Astrocyte (in vitro differentiated cells and primary cell): ENCODE measurements around the gene AGBL4. TPM values are rescaled to one million over a fixed set of nuclear protein-coding genes. Genes with fewer than 3 reads are reported as not detected.

Experiments
- DNase-seq: peaks from one replicate; pipeline ENCODE4 v3.0.0-alpha.2; 2010; ENCODE audit warnings: low read depth
- FAIRE-seq: peaks from 2 replicates; lab custom pipeline; 2011; peaks lifted over from hg19 to GRCh38; lab: Jason Lieb, UNC
- H2AFZ ChIP-seq: 2 replicates; pipeline ENCODE4 v1.6.0; 2012; ENCODE audit warnings: low read depth, low read length, inconsistent platforms
- H3K27ac ChIP-seq: 2 replicates; pipeline ENCODE4 v1.5.1; 2011; ENCODE audit warnings: low read depth, low read length, inconsistent platforms
- H3K27me3 ChIP-seq: 2 replicates; pipeline ENCODE4 v1.6.0; 2011; ENCODE audit warnings: low read length, inconsistent platforms; ENCODE audit not compliant: insufficient read depth
- H3K36me3 ChIP-seq: 2 replicates; pipeline ENCODE4 v1.5.1; 2011; ENCODE audit warnings: low read length, inconsistent platforms; ENCODE audit not compliant: insufficient read depth
- H3K4me1 ChIP-seq: 2 replicates; pipeline ENCODE4 v1.5.1; 2011; ENCODE audit warnings: low read length, inconsistent platforms; ENCODE audit not compliant: insufficient read depth
- H3K4me2 ChIP-seq: 2 replicates; pipeline ENCODE4 v1.6.0; 2012; ENCODE audit warnings: low read length, inconsistent platforms
- H3K4me3 ChIP-seq: 2 replicates; pipeline ENCODE4 v1.5.1; 2011; ENCODE audit warnings: low read depth, mild to moderate bottlenecking, low read length, inconsistent platforms; ENCODE audit not compliant: insufficient read depth
- H3K79me2 ChIP-seq: 2 replicates; pipeline ENCODE4 v1.6.0; 2012; ENCODE audit warnings: mild to moderate bottlenecking, low read length, inconsistent platforms; ENCODE audit not compliant: insufficient read depth
- H3K9ac ChIP-seq: 2 replicates; pipeline ENCODE4 v1.6.0; 2012; ENCODE audit warnings: mild to moderate bottlenecking, low read length, inconsistent platforms
- H3K9me3 ChIP-seq: 2 replicates; pipeline ENCODE4 v1.5.1; 2012; ENCODE audit warnings: low read depth, mild to moderate bottlenecking, low read length, inconsistent platforms; ENCODE audit not compliant: insufficient read depth
- H4K20me1 ChIP-seq: 2 replicates; pipeline ENCODE4 v1.6.0; 2012; ENCODE audit warnings: low read length, inconsistent platforms; ENCODE audit not compliant: insufficient read depth
- H3K27ac Mint-ChIP-seq: one replicate; pipeline ENCODE4 v1.8.0; 2021; ENCODE audit warnings: mild to moderate bottlenecking, mixed read lengths; ENCODE audit not compliant: unreplicated experiment
- H3K27me3 Mint-ChIP-seq: one replicate; pipeline ENCODE4 v1.8.0; 2021; ENCODE audit warnings: low read depth, mixed read lengths; ENCODE audit not compliant: unreplicated experiment
- H3K36me3 Mint-ChIP-seq: one replicate; pipeline ENCODE4 v1.8.0; 2021; ENCODE audit warnings: low read depth, mixed read lengths; ENCODE audit not compliant: unreplicated experiment
- H3K4me1 Mint-ChIP-seq: one replicate; pipeline ENCODE4 v1.8.0; 2021; ENCODE audit warnings: low read depth, mixed read lengths; ENCODE audit not compliant: unreplicated experiment
- H3K4me3 Mint-ChIP-seq: one replicate; pipeline ENCODE4 v1.8.0; 2021; ENCODE audit warnings: mild to moderate bottlenecking, moderate library complexity, mixed read lengths; ENCODE audit not compliant: unreplicated experiment
- H3K9me3 Mint-ChIP-seq: one replicate; pipeline ENCODE4 v1.8.0; 2021; ENCODE audit warnings: mild to moderate bottlenecking, mixed read lengths; ENCODE audit not compliant: unreplicated experiment
- CTCF ChIP-seq: IDR thresholded peaks from 2 replicates; pipeline ENCODE4 v1.5.1; 2011; ENCODE audit warnings: low read depth, mild to moderate bottlenecking, inconsistent platforms, low read length, moderate library complexity; ENCODE audit not compliant: insufficient read depth
- EZH2 ChIP-seq: IDR thresholded peaks from 2 replicates; pipeline ENCODE4 v1.6.1; 2012; ENCODE audit warnings: mild to moderate bottlenecking, low read length, inconsistent platforms; ENCODE audit not compliant: insufficient read depth
- total RNA-seq: library from RNA; stranded (reverse); gene quantifications from 2 replicates; pipeline ENCODE4 v1.2.1, GENCODE V29; 2021

Gene AGBL4
- total RNA-seq, 1 donor from 2014 or later, result not detected

GRCh38 chr1:48680411-48681035 lies 1343.2 kb downstream of the AGBL4 start:
- no peaks in the 10 kb centered on the region for H3K36me3 Mint-ChIP-seq
- H3K4me1 Mint-ChIP-seq, result peaks cover under 1% of the 10 kb centered on the region
- Histone ChIP-seq H3K27me3 (no peaks in the 10 kb centered on the region), H3K4me3 (no peak overlapping the region), H3K36me3 (no peaks in the 10 kb centered on the region), H3K9ac (no peak overlapping the region), H3K4me1 (peaks cover 18% of the 10 kb centered on the region), H2AFZ (no peak overlapping the region), H3K27ac (no peak overlapping the region), H3K9me3 (no peaks in the 10 kb centered on the region), H3K4me2 (no peak overlapping the region), H3K79me2 (no peaks in the 10 kb centered on the region), H4K20me1 (no peaks in the 10 kb centered on the region)
- DNase-seq, result peak; percentile 30
- H3K9me3 Mint-ChIP-seq, result no peaks in the 10 kb centered on the region
- H3K27ac Mint-ChIP-seq, result no peak overlapping the region
- no peak overlapping the region for H3K4me3 Mint-ChIP-seq
- no peak for FAIRE-seq
- H3K27me3 Mint-ChIP-seq, result peaks cover 10% of the 10 kb centered on the region
- TF ChIP-seq CTCF (peak; percentile 5), EZH2 (no peak)

- no peaks in the 10 kb centered on the region for H3K9me3 ChIP-seq
- no peak overlapping the region for H3K4me3 Mint-ChIP-seq
- no peaks in the 10 kb centered on the region for H3K36me3 Mint-ChIP-seq
- no peak overlapping the region for H3K27ac ChIP-seq
- no peaks in the 10 kb centered on the region for H3K79me2 ChIP-seq
- no peak for DNase-seq
- no peak overlapping the region for H3K4me2 ChIP-seq
- H4K20me1 ChIP-seq, result no peaks in the 10 kb centered on the region
- H3K27me3 Mint-ChIP-seq, result peaks cover 10% of the 10 kb centered on the region
- no peaks in the 10 kb centered on the region for H3K36me3 ChIP-seq
- no peak overlapping the region for H3K27ac Mint-ChIP-seq
- no peaks in the 10 kb centered on the region for H3K27me3 ChIP-seq
- no peak overlapping the region for H3K4me3 ChIP-seq
- no peak overlapping the region for H2AFZ ChIP-seq
- peaks cover 7% of the 10 kb centered on the region for H3K4me1 Mint-ChIP-seq
- TF ChIP-seq CTCF, result no peak
- no peak for TF ChIP-seq EZH2
- H3K9ac ChIP-seq, result no peak overlapping the region
- no peaks in the 10 kb centered on the region for H3K9me3 Mint-ChIP-seq
- H3K4me1 ChIP-seq, result peaks cover 24% of the 10 kb centered on the region
- FAIRE-seq, result no peak
Observed at GRCh38 chr1:48679859-48680258, 1343.9 kb downstream of the AGBL4 start.

DNA sequence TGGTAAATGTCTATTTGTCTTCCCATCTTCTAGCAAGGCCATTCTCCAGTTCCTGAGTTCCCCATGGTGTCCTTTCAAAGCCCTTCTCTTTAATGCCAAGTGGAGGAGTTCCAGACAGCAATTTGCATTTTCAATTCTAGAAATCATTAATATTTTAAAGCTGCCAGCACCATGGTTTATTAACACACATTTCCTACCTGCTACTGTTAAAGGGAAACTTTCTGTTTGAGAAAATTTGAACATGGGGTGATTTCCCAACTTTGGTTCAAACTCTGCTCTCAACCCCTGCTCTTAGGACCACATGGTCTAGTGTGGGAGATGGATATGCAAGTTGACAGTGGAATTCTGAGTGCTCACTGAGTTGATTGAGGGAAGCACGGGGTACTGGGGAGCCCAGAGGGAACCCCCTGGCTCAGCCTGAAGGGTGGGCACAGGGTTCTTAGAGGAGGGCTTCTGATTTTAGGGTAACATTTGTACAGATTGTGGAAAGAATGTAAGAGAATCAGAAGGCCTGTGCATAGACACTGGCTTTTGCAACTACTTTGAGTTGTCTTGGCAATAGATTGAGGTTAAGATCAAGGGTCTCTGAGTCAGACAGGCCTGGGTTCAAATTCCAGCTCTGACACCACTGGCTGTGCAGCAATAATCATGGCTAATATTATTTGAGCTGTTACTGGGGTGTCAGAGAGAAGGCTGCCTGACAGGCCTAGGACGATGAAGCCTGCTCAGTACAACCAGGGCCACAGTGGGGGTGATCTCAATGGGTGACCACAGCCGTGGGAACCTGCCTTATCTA lies 1344.8 kb downstream of the AGBL4 start:
- no peaks in the 10 kb centered on the region for H3K36me3 ChIP-seq
- H3K9me3 Mint-ChIP-seq, result no peaks in the 10 kb centered on the region
- no peaks in the 10 kb centered on the region for H3K36me3 Mint-ChIP-seq

More for the DNA sequence above, 1344.8 kb downstream of the AGBL4 start:
- Histone ChIP-seq H3K27me3 (no peaks in the 10 kb centered on the region), H3K27ac (no peak overlapping the region), H3K4me2 (no peak overlapping the region), H3K9ac (no peak overlapping the region), H2AFZ (no peak overlapping the region), H3K9me3 (no peaks in the 10 kb centered on the region), H3K4me3 (no peak overlapping the region), H4K20me1 (no peaks in the 10 kb centered on the region), H3K4me1 (peaks cover 29% of the 10 kb centered on the region), H3K79me2 (no peaks in the 10 kb centered on the region)
- H3K27me3 Mint-ChIP-seq, result peaks cover 8% of the 10 kb centered on the region
- H3K27ac Mint-ChIP-seq, result no peak overlapping the region
- no peak for TF ChIP-seq CTCF
- no peak for TF ChIP-seq EZH2
- no peak overlapping the region for H3K4me3 Mint-ChIP-seq
- FAIRE-seq, result no peak
- DNase-seq, result no peak
- H3K4me1 Mint-ChIP-seq, result peaks cover 12% of the 10 kb centered on the region
